Renal cortex interstitium (tissue), 11 donors: ENCODE results near the gene PKP1. TPM values are rescaled to one million over a fixed set of nuclear protein-coding genes. Genes with fewer than 3 reads are reported as not detected.

Experiments
- DNase-seq, 11 donors: peaks; one replicate each; pipeline ENCODE4 v3.0.0-alpha.2; 2013; ENCODE audit warnings: low read depth in 9 of 11, low spot score in 4 of 11; ENCODE audit errors: extremely low read depth in 1 of 11
- polyA plus RNA-seq, 3 donors: library from polyadenylated mRNA; unstranded; fragments of 120-200 nt; gene quantifications; one replicate each; pipeline ENCODE4 v1.2.1, GENCODE V29; 2013; ENCODE audit not compliant: insufficient read length in 3 of 3

The PKP1 gene
- polyA plus RNA-seq, 3 donors, result 0.06 to 0.09 (median 0.08) TPM

- no peak for DNase-seq
Measured at GRCh38 chr1:201274616-201275252, 8.6 kb upstream of the PKP1 start.

GRCh38 chr1:201275253-201275666, 8.0 kb upstream of the PKP1 start:
- no peak for DNase-seq

- DNase-seq, result no peak
Measured at GRCh38 chr1:201276891-201277290, 6.4 kb upstream of the PKP1 start.

GRCh38 chr1:201277441-201277840, 5.9 kb upstream of the PKP1 start:
- no peak for DNase-seq

GRCh38 chr1:201279313-201279712, 4.0 kb upstream of the PKP1 start:
- no peak for DNase-seq

- no peak for DNase-seq
Measured at GRCh38 chr1:201280884-201281283, 2.4 kb upstream of the PKP1 start.

- no peak for DNase-seq
Measured at GRCh38 chr1:201281573-201281972, 1.7 kb upstream of the PKP1 start.

GRCh38 chr1:201282216-201282615, 1.1 kb upstream of the PKP1 start:
- no peak for DNase-seq

GRCh38 chr1:201283836-201284553, 689 bp downstream of the PKP1 start:
- DNase-seq, result no peak

- DNase-seq, result no peak
Measured at GRCh38 chr1:201284636-201285035, 1.3 kb downstream of the PKP1 start.

GRCh38 chr1:201285846-201286245, 2.5 kb downstream of the PKP1 start:
- DNase-seq, result no peak

- DNase-seq, result no peak
Measured at GRCh38 chr1:201286445-201286844, 3.1 kb downstream of the PKP1 start.

- no peak for DNase-seq
Measured at GRCh38 chr1:201288007-201288406, 4.7 kb downstream of the PKP1 start.

GRCh38 chr1:201288765-201289164, 5.5 kb downstream of the PKP1 start:
- DNase-seq, result no peak

- no peak for DNase-seq
Measured at GRCh38 chr1:201290551-201290950, 7.2 kb downstream of the PKP1 start.

- no peak for DNase-seq
Measured at GRCh38 chr1:201291916-201292315, 8.6 kb downstream of the PKP1 start.

- DNase-seq, result no peak
Measured at GRCh38 chr1:201294876-201295275, 11.6 kb downstream of the PKP1 start.

GRCh38 chr1:201295346-201295745, 12.0 kb downstream of the PKP1 start:
- no peak for DNase-seq

- no peak for DNase-seq
Measured at GRCh38 chr1:201295861-201296260, 12.6 kb downstream of the PKP1 start.

- no peak for DNase-seq
Measured at GRCh38 chr1:201296352-201296751, 13.0 kb downstream of the PKP1 start.
